Endothelial cell of umbilical vein (primary cell): Measurements from ENCODE around the gene DIPK1A. TPM values are rescaled to one million over a fixed set of nuclear protein-coding genes. Genes with fewer than 3 reads are reported as not detected.

ENCODE experiments used
- BruUV-seq: library from RNA; stranded (reverse); fragments of 400-500 nt; replicated peaks from 2 replicates; lab custom pipeline; 2021; lab: Mats Ljungman, UMichigan
- CTCF ChIA-PET: fragments of 300-600, 350-600 bp; sonication (Branson Sonifier 250); formaldehyde crosslinking; loops from one replicate; lab custom pipeline; 2021; ENCODE audit warnings: antibody characterized with exemption, inconsistent platforms; lab: Charles Lee
- POLR2A ChIA-PET: fragments of 300-600, 350-600 bp; sonication (Branson Sonifier 250); formaldehyde crosslinking; loops from one replicate; lab custom pipeline; 2021; ENCODE audit warnings: antibody characterized with exemption, inconsistent platforms; lab: Charles Lee
- DNase-seq: peaks from one replicate; pipeline ENCODE4 v3.0.0-alpha.2; 2011; ENCODE audit warnings: low read depth, low spot score
- FAIRE-seq: peaks from 2 replicates; lab custom pipeline; 2011; peaks lifted over from hg19 to GRCh38; lab: Jason Lieb, UNC
- H2AFZ ChIP-seq: 2 replicates; pipeline ENCODE4 v1.6.0; 2012; ENCODE audit warnings: low read depth, low read length, control low read depth, inconsistent platforms
- H3K27ac ChIP-seq: 2 replicates; pipeline ENCODE4 v1.5.1; 2011; ENCODE audit warnings: low read depth, mild to moderate bottlenecking, control low read depth, low read length, moderate library complexity; ENCODE audit not compliant: insufficient read depth
- H3K27me3 ChIP-seq, 2 experiments: 2 replicates each; pipeline versions ENCODE4 v1.6.0 to v1.6.1; 2011; ENCODE audit warnings: low read length in 2 of 2, mixed read lengths in 1 of 2; ENCODE audit not compliant: control insufficient read depth in 2 of 2, insufficient read depth in 2 of 2
- H3K36me3 ChIP-seq, 2 experiments: 2 replicates in 1 of 2; 3 replicates in 1 of 2; pipeline ENCODE4 v1.5.1; 2011; ENCODE audit warnings: low read length in 2 of 2, mild to moderate bottlenecking in 1 of 2, moderate library complexity in 1 of 2; ENCODE audit not compliant: control insufficient read depth in 2 of 2, insufficient read depth in 2 of 2; ENCODE audit errors: extremely low read depth in 1 of 2
- H3K4me1 ChIP-seq: 3 replicates; pipeline ENCODE4 v1.5.1; 2011; ENCODE audit warnings: mild to moderate bottlenecking, low read length; ENCODE audit not compliant: control insufficient read depth, insufficient read depth; ENCODE audit errors: extremely low read depth
- H3K4me2 ChIP-seq: 2 replicates; pipeline ENCODE4 v1.6.1; 2011; ENCODE audit warnings: low read length, control low read depth, mixed read lengths; ENCODE audit not compliant: insufficient read depth
- H3K4me3 ChIP-seq, 3 experiments: fragments of 200-600 bp in 1 of 3; sonication (generic), shearing (Covaris generic) in 1 of 3; replicated peaks in 1 of 3; 2 replicates each; pipeline ENCODE4 v1.5.1; 2011 to 2016; ENCODE audit warnings: control low read depth in 3 of 3, low read length in 3 of 3, mild to moderate bottlenecking in 2 of 3, inconsistent platforms in 1 of 3, low read depth in 1 of 3, moderate library complexity in 1 of 3; ENCODE audit not compliant: insufficient read depth in 1 of 3
- H3K79me2 ChIP-seq: 2 replicates; pipeline ENCODE4 v1.6.0; 2012; ENCODE audit warnings: low read length, inconsistent platforms; ENCODE audit not compliant: control insufficient read depth, insufficient read depth
- H3K9ac ChIP-seq: replicated peaks from 2 replicates; pipeline ENCODE3; 2011; ENCODE audit warnings: low read length, control low read depth; ENCODE audit not compliant: insufficient read depth; ENCODE audit errors: extremely low read depth
- H3K9me1 ChIP-seq: replicated peaks from 3 replicates; pipeline ENCODE4 v1.6.0; 2011; ENCODE audit warnings: mild to moderate bottlenecking, low read length; ENCODE audit not compliant: control insufficient read depth, insufficient read depth; ENCODE audit errors: extremely low read depth
- H3K9me3 ChIP-seq: replicated peaks from 2 replicates; pipeline ENCODE4 v1.5.1; 2012; ENCODE audit warnings: low read length, inconsistent platforms; ENCODE audit not compliant: control insufficient read depth, insufficient read depth
- H4K20me1 ChIP-seq: replicated peaks from 2 replicates; pipeline ENCODE3; 2011; ENCODE audit warnings: mild to moderate bottlenecking, low read length; ENCODE audit not compliant: control insufficient read depth, insufficient read depth; ENCODE audit errors: extremely low read depth
- EZH2 ChIP-seq: IDR thresholded peaks from 2 replicates; pipeline ENCODE4 v1.6.1; 2012; ENCODE audit warnings: borderline replicate concordance, low read depth, mild to moderate bottlenecking, moderate library complexity, low read length, inconsistent platforms; ENCODE audit not compliant: severe bottlenecking
- GATA2 ChIP-seq: IDR thresholded peaks from 2 replicates; pipeline ENCODE4 v1.7.0; 2011; ENCODE audit warnings: low read depth, mild to moderate bottlenecking, moderate library complexity, mixed read lengths, low read length; ENCODE audit not compliant: insufficient read length, insufficient read depth
- JUN ChIP-seq: IDR thresholded peaks from 2 replicates; pipeline ENCODE4 v1.6.1; 2011; ENCODE audit warnings: borderline replicate concordance, low read depth; ENCODE audit not compliant: insufficient read length, insufficient read depth
- POLR2A ChIP-seq: IDR thresholded peaks from 2 replicates; pipeline ENCODE4 v1.6.1; 2012; ENCODE audit warnings: low read depth, mild to moderate bottlenecking, control low read depth, low read length
- POLR2AphosphoS5 ChIP-seq: IDR thresholded peaks from 2 replicates; pipeline ENCODE4 v1.6.1; 2012; ENCODE audit warnings: low read depth, mild to moderate bottlenecking, control low read depth, low read length, moderate library complexity; ENCODE audit not compliant: insufficient read depth
- dilution Hi-C: fragments of 300-500 bp; cut with MboI; formaldehyde crosslinking; loops from one replicate; pipeline ENCODE4 v1.15.0; 2019; ENCODE audit warnings: low sequenced_read_pairs; ENCODE audit not compliant: extremely low pct_ligation_motif_present
- intact Hi-C: fragments of 100-400 bp; cut with micrococcal nuclease; formaldehyde crosslinking; loops from one replicate; pipeline ENCODE4 v1.10.0; 2022
- polyA plus RNA-seq, 4 experiments: library from polyadenylated mRNA; depleted of rRNA in 3 of 4; stranded (reverse) in 3 of 4; unstranded in 1 of 4; fragments of >200 nt; gene quantifications; 2 replicates each; pipeline versions ENCODE4 v1.2.1 to v1.2.3, GENCODE V29; 2011 to 2012; ENCODE audit warnings: missing spikeins in 1 of 4
- total RNA-seq: library from RNA; stranded (reverse); gene quantifications from 2 replicates; pipeline ENCODE4 v1.2.3, GENCODE V29; 2021
- TF ChIP-seq, protein P1 (sequence below), 2 donors: IDR thresholded peaks; 1 replicate in 1 of 2; 2 replicates in 1 of 2; pipeline ENCODE4 v1.5.1; 2011; ENCODE audit warnings: low read length in 2 of 2, mild to moderate bottlenecking in 2 of 2, moderate library complexity in 2 of 2, control low read depth in 1 of 2, inconsistent platforms in 1 of 2, low read depth in 1 of 2; ENCODE audit not compliant: insufficient read depth in 1 of 2; ENCODE audit errors: extremely low read depth in 1 of 2

DIPK1A gene
- total and polyA plus RNA-seq, 2 donors (not counting 3 experiments of a cell fraction or from before 2014, with no cell fraction given), result 0.25 to 0.93 TPM

DNA sequence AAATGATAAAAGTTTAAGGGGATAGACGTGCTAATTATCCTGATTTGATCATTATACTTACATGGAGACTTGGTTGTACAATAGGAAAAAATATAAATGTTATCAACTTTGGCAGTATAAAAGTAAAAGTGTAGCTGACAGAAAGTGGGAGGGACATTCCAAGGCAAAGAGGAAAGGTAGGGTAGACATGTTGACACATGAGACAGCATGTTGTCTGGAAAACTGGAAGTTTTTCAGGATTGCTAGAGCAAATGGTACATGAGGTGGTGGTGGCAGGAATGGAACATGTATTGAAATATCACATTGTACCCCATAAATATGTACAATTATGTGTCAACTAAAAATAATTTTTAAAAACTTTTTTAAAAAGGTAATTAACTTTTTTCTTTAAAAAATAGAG, 13.2 kb downstream of the DIPK1A start:
- ChIA-PET CTCF (interaction anchor here (1.0 kb wide), 2 partner anchors 8 to 12 kb away, joined by 3 read pairs; no protein-coding TSS in a partner anchor), POLR2A (no interaction called here)
- no peaks in the 10 kb centered on the region for H3K9me3 ChIP-seq
- H3K4me3 ChIP-seq, result no peak overlapping the region
- H3K4me2 ChIP-seq, result no peak overlapping the region
- no peak overlapping the region for H3K27ac ChIP-seq
- no peak overlapping the region for H2AFZ ChIP-seq
- no peaks in the 10 kb centered on the region for H4K20me1 ChIP-seq
- H3K79me2 ChIP-seq, result no peaks in the 10 kb centered on the region
- H3K9ac ChIP-seq, result no peak overlapping the region
- H3K4me1 ChIP-seq, result no peaks in the 10 kb centered on the region
- H3K36me3 ChIP-seq, result no peaks in the 10 kb centered on the region
- dilution Hi-C loops, result no loop called here
- BruUV-seq, result no TSS peak
- no peak for DNase-seq
- TF ChIP-seq, protein P1, sequence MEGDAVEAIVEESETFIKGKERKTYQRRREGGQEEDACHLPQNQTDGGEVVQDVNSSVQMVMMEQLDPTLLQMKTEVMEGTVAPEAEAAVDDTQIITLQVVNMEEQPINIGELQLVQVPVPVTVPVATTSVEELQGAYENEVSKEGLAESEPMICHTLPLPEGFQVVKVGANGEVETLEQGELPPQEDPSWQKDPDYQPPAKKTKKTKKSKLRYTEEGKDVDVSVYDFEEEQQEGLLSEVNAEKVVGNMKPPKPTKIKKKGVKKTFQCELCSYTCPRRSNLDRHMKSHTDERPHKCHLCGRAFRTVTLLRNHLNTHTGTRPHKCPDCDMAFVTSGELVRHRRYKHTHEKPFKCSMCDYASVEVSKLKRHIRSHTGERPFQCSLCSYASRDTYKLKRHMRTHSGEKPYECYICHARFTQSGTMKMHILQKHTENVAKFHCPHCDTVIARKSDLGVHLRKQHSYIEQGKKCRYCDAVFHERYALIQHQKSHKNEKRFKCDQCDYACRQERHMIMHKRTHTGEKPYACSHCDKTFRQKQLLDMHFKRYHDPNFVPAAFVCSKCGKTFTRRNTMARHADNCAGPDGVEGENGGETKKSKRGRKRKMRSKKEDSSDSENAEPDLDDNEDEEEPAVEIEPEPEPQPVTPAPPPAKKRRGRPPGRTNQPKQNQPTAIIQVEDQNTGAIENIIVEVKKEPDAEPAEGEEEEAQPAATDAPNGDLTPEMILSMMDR (IDR thresholded peaks at IDR 0.05; ENCODE audit: extremely low read depth in 1 of 2, insufficient read depth in 1 of 2, low read depth in 1 of 2, low read length in 2 of 2), result no peak
- TF ChIP-seq EZH2, result no peak
- TF ChIP-seq JUN, result no peak
- no peak for TF ChIP-seq POLR2A
- TF ChIP-seq GATA2, result no peak
- no peak for TF ChIP-seq POLR2AphosphoS5
- FAIRE-seq, result no peak
- intact Hi-C loops, result no loop called here
- H3K27me3 ChIP-seq, result peaks cover 0 to 6% of the 10 kb centered on the region in 2 experiments
- no peaks in the 10 kb centered on the region for H3K9me1 ChIP-seq
